ENCODE results near the gene LRP1-AS. TPM values are rescaled to one million over a fixed set of nuclear protein-coding genes. Genes with fewer than 3 reads are reported as not detected.

LRP1-AS gene
- total and polyA plus RNA-seq, 2 experiments from 2014 or later, result not detected

DNA sequence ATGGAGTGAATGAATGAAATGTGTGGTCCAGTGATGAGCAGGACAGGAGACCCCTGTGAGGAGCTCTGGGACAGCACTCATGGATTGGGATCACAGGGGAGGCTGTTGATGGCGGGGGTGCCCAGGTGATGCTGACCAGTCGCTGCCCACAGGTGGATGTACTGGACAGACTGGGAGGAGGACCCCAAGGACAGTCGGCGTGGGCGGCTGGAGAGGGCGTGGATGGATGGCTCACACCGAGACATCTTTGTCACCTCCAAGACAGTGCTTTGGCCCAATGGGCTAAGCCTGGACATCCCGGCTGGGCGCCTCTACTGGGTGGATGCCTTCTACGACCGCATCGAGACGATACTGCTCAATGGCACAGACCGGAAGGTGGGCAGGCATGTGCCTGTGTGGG is 13.3 kb upstream of the LRP1-AS start:
- Histone ChIP-seq H3K36me3 (peaks cover 37% of the 10 kb centered on the region), H3K4me1 (ENCODE audit: low read depth) (no peaks in the 10 kb centered on the region), H3K9me3 (ENCODE audit: low read depth) (no peaks in the 10 kb centered on the region), H3K27ac (no peak overlapping the region), H3K4me3 (no peak overlapping the region), H3K27me3 (no peaks in the 10 kb centered on the region)
- DNase-seq (ENCODE audit: low read depth in 1 of 2, low spot score in 1 of 2), result no peak
- no peak for TF ChIP-seq CTCF (IDR thresholded peaks at IDR 0.05; ENCODE audit: low read depth, low read length)

- Histone ChIP-seq H3K4me3 (no peak overlapping the region), H3K27ac (no peak overlapping the region), H3K9me3 (ENCODE audit: low read depth) (no peaks in the 10 kb centered on the region), H3K4me1 (ENCODE audit: low read depth) (no peaks in the 10 kb centered on the region), H3K27me3 (no peaks in the 10 kb centered on the region), H3K36me3 (peaks cover 37% of the 10 kb centered on the region)
- no peak for DNase-seq (ENCODE audit: low read depth in 1 of 2, low spot score in 1 of 2)
- no peak for TF ChIP-seq CTCF (IDR thresholded peaks at IDR 0.05; ENCODE audit: low read depth, low read length)
Measured at GRCh38 chr12:57160040-57160439, 12.6 kb upstream of the LRP1-AS start.

DNA sequence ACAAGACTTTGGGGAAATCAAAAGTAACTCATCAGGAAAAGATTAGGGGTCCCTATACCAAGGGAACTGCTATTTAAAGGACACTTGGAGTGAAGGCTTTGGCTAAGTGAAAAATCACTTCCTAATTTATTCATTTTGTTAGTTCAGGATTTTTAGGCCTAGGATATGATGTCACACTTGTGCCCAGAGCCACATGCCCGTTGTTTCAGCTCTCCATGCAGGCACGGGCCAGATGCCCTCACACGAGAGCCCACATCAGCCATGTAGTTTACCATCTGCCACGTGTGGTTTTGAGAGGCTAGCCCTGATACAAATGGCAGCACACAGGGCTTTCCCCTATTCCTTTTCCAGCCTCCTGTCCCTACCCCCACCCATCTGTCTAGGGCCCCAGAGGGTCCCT is 11.9 kb upstream of the LRP1-AS start:
- no peaks in the 10 kb centered on the region for H3K27me3 ChIP-seq
- no peaks in the 10 kb centered on the region for H3K9me3 ChIP-seq (ENCODE audit: low read depth)
- DNase-seq (ENCODE audit: low read depth in 1 of 2, low spot score in 1 of 2), result no peak
- H3K4me3 ChIP-seq, result no peak overlapping the region
- H3K27ac ChIP-seq, result no peak overlapping the region
- TF ChIP-seq CTCF (IDR thresholded peaks at IDR 0.05; ENCODE audit: low read depth, low read length), result no peak
- H3K36me3 ChIP-seq, result peaks cover 37% of the 10 kb centered on the region
- no peaks in the 10 kb centered on the region for H3K4me1 ChIP-seq (ENCODE audit: low read depth)

- Histone ChIP-seq H3K36me3 (peaks cover 30% of the 10 kb centered on the region), H3K27ac (no peak overlapping the region), H3K4me3 (no peak overlapping the region), H3K9me3 (ENCODE audit: low read depth) (no peaks in the 10 kb centered on the region), H3K27me3 (no peaks in the 10 kb centered on the region), H3K4me1 (ENCODE audit: low read depth) (no peaks in the 10 kb centered on the region)
- no peak for DNase-seq (ENCODE audit: low read depth in 1 of 2, low spot score in 1 of 2)
- TF ChIP-seq CTCF (IDR thresholded peaks at IDR 0.05; ENCODE audit: low read depth, low read length), result no peak
Measured at GRCh38 chr12:57158665-57159064, 11.2 kb upstream of the LRP1-AS start.

DNA sequence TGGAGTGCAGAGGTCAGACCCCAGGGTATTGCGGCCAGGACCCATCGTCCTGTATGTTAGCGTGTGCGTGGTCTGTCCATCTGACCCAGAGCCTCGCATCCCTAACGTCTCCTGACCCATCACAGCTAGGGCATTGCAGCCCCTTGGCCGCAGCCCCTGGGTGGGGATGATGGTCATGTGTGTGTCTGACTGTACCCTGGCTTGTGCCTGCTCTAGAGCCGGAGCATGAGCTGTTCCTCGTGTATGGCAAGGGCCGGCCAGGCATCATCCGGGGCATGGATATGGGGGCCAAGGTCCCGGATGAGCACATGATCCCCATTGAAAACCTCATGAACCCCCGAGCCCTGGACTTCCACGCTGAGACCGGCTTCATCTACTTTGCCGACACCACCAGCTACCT is 10.8 kb upstream of the LRP1-AS start:
- Histone ChIP-seq H3K9me3 (ENCODE audit: low read depth) (no peaks in the 10 kb centered on the region), H3K4me1 (ENCODE audit: low read depth) (no peaks in the 10 kb centered on the region), H3K4me3 (no peak overlapping the region), H3K27me3 (no peaks in the 10 kb centered on the region), H3K27ac (no peak overlapping the region), H3K36me3 (peaks cover 28% of the 10 kb centered on the region)
- TF ChIP-seq CTCF (IDR thresholded peaks at IDR 0.05; ENCODE audit: low read depth, low read length), result no peak
- DNase-seq (ENCODE audit: low read depth in 1 of 2, low spot score in 1 of 2), result no peak
